ENCODE results near the gene TOR4A.
A peak's percentile ranks its signal among the peaks of the same experiment; 100 is the strongest.

The TOR4A gene

DNA sequence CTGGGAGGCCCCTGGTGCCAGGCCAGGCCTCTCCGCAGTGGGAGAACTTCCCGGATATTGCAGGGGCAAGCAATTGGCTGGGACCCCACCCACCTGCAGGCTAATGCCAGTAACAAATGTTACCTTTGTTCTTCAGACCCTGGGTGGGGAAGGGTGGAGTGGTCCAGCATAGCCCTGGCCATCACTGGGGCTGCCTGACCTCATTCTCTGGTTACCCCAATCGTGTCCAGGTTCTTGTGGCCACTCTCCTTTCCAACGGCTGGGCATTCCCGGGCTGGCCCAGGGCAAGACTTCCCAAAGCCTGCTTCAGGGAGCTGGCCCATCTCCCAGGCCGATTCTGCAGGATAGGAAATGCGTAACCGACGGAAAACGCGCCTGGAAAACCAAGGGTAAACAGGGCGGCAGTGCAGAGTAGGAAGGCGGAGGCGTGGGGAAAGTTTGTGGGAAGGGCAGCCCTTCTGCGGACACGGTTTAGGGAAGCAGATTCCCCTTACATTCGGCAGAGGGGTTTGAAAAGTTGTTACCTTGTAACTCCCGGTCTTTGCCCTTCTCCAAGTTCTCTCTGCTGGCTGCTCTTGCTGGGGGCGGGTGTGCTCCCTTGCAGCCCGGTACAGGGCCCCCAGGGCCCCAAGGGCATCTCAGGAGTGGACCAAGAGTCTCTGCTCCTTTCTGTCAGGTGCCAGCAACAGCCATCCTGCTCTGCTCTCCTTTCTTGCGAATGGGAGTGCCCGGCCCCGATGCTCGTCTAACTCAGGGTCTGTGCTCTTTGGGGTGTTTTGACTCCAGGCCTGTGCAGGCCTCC, 21.1 kb downstream of the TOR4A start:
- Histone ChIP-seq H2BK5ac (ENCODE audit: low read length) (peak overlapping the region; percentile 58), H3K79me1 (ENCODE audit: low read depth, low read length) (peaks cover 6% of the 10 kb centered on the region), H3K9ac (ENCODE audit: low read depth, low read length, poor library complexity) (peak overlapping the region; percentile 77), H2BK15ac (ENCODE audit: low read length) (peak overlapping the region; percentile 75), H4K91ac (ENCODE audit: low read depth, low read length, poor library complexity) (no peak overlapping the region), H2BK120ac (ENCODE audit: low read depth, low read length) (no peak overlapping the region), H3K27me3 (ENCODE audit: control insufficient read depth in 3 of 3, insufficient read depth in 3 of 3, low read depth in 1 of 3, low read length in 3 of 3) (peaks cover 2 to 16% (median 3%) of the 10 kb centered on the region in 3 experiments), H3K4me2 (ENCODE audit: insufficient read depth, low read length, poor library complexity, severe bottlenecking) (peak overlapping the region; percentile 52), H3K27ac (replicated peaks; ENCODE audit: low read length) (no peak overlapping the region), H3K36me3 (replicated peaks in 1 of 2; ENCODE audit: control insufficient read depth in 2 of 2, insufficient read depth in 2 of 2, low read length in 2 of 2) (peaks cover 5 to 14% of the 10 kb centered on the region in 2 donors), H3K23ac (ENCODE audit: low read depth, low read length, poor library complexity) (no peak overlapping the region), H2AK5ac (ENCODE audit: low read depth, low read length) (peak overlapping the region; percentile 85), H2AFZ (ENCODE audit: low read length) (no peak overlapping the region), H3K9me3 (replicated peaks in 1 of 2; ENCODE audit: control insufficient read depth in 2 of 2, insufficient read depth in 1 of 2, low read depth in 1 of 2, low read length in 2 of 2) (peaks cover 0 to 9% of the 10 kb centered on the region in 2 donors), H3K18ac (ENCODE audit: low read length) (peak overlapping the region; percentile 76), H2BK12ac (ENCODE audit: low read length) (peak overlapping the region; percentile 97), H3K4me3 (ENCODE audit: low read length in 2 of 2) (peak overlapping the region; percentile 68 to 95), H3K4ac (ENCODE audit: low read length) (no peak overlapping the region), H3K14ac (ENCODE audit: low read length) (no peak overlapping the region), H3K4me1 (ENCODE audit: control insufficient read depth in 2 of 2, insufficient read depth in 1 of 2, low read depth in 1 of 2, low read length in 2 of 2) (peaks cover 38 to 39% of the 10 kb centered on the region in 2 donors), H4K8ac (ENCODE audit: low read depth, low read length) (no peak overlapping the region)
- no peak for DNase-seq (ENCODE audit: low spot score)
- no CpG with 5 or more reads among the region's 24 CpGs for WGBS, 2 donors (ENCODE audit: extremely low coverage in 2 of 2, insufficient read length in 2 of 2, insufficient replicate concordance in 1 of 2)

DNA sequence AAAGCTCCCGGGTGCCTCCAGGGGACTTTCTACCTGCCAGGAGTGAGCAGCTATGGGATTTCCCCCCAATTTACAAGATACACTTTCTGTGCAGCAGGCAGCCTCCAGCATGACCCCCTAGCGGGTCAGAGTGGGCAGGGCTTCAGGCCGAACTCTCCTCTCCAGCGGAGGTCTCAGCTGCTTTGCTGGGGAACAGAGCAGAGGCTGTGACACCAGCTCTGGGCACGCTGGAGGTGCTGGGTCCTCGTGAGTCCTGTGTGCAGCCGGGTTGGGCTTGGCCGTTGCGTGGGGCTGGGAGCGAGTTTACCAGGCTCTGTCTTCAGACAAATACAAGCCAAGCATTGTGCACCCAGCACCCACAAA, 21.7 kb downstream of the TOR4A start:
- H3K9ac ChIP-seq (ENCODE audit: low read depth, low read length, poor library complexity), result peak overlapping the region; percentile 60
- H3K9me3 ChIP-seq (replicated peaks in 1 of 2; ENCODE audit: control insufficient read depth in 2 of 2, insufficient read depth in 1 of 2, low read depth in 1 of 2, low read length in 2 of 2), result peaks cover 0 to 7% of the 10 kb centered on the region in 2 donors
- DNase-seq (ENCODE audit: low spot score), result no peak
- peak overlapping the region; percentile 85 for H2AK5ac ChIP-seq (ENCODE audit: low read depth, low read length)
- H3K14ac ChIP-seq (ENCODE audit: low read length), result no peak overlapping the region
- H3K27ac ChIP-seq (replicated peaks; ENCODE audit: low read length), result no peak overlapping the region
- no peak overlapping the region for H4K91ac ChIP-seq (ENCODE audit: low read depth, low read length, poor library complexity)
- H3K4me2 ChIP-seq (ENCODE audit: insufficient read depth, low read length, poor library complexity, severe bottlenecking), result peak overlapping the region; percentile 52
- no peak overlapping the region for H2BK12ac ChIP-seq (ENCODE audit: low read length)
- H3K27me3 ChIP-seq (ENCODE audit: control insufficient read depth in 3 of 3, insufficient read depth in 3 of 3, low read depth in 1 of 3, low read length in 3 of 3), result peaks cover 2 to 16% (median 3%) of the 10 kb centered on the region in 3 experiments
- peaks cover 8% of the 10 kb centered on the region for H3K79me1 ChIP-seq (ENCODE audit: low read depth, low read length)
- H3K18ac ChIP-seq (ENCODE audit: low read length), result peak overlapping the region; percentile 61
- no peak overlapping the region for H3K23ac ChIP-seq (ENCODE audit: low read depth, low read length, poor library complexity)
- H3K4me1 ChIP-seq (ENCODE audit: control insufficient read depth in 2 of 2, insufficient read depth in 1 of 2, low read depth in 1 of 2, low read length in 2 of 2), result peaks cover 39 to 42% of the 10 kb centered on the region in 2 donors
- no peak overlapping the region for H2BK15ac ChIP-seq (ENCODE audit: low read length)
- peak overlapping the region; percentile 68 to 95 for H3K4me3 ChIP-seq (ENCODE audit: low read length in 2 of 2)
- no peak overlapping the region for H4K8ac ChIP-seq (ENCODE audit: low read depth, low read length)
- H3K36me3 ChIP-seq (replicated peaks in 1 of 2; ENCODE audit: control insufficient read depth in 2 of 2, insufficient read depth in 2 of 2, low read length in 2 of 2), result peaks cover 5 to 14% of the 10 kb centered on the region in 2 donors
- H2BK120ac ChIP-seq (ENCODE audit: low read depth, low read length), result no peak overlapping the region
- WGBS, 2 donors (ENCODE audit: extremely low coverage in 2 of 2, insufficient read length in 2 of 2, insufficient replicate concordance in 1 of 2), result no CpG with 5 or more reads among the region's 10 CpGs
- peak overlapping the region; percentile 58 for H2BK5ac ChIP-seq (ENCODE audit: low read length)
- H3K4ac ChIP-seq (ENCODE audit: low read length), result no peak overlapping the region
- no peak overlapping the region for H2AFZ ChIP-seq (ENCODE audit: low read length)

DNA sequence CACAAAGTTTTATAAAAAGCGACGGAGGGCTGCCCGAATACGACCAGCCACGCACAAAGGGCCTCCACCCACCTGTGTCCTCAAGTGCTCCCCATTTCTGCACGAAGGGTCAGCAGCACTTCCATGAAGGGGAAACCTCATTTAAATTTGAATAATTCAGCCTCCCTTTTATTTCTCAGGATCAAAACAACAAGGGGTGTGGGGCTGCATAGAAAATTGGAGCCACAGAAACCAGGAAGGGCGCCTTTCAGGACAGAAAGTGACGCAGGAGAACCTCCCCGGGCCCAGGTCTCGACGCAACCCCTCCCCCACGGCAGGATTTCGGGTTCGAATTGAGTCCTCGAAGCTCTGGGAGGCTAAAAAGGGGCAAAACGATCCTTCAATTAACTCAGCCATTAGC, 22.4 kb downstream of the TOR4A start:
- H3K9me3 ChIP-seq (replicated peaks in 1 of 2; ENCODE audit: control insufficient read depth in 2 of 2, insufficient read depth in 1 of 2, low read depth in 1 of 2, low read length in 2 of 2), result peaks cover 0 to under 1% of the 10 kb centered on the region in 2 donors

DNA sequence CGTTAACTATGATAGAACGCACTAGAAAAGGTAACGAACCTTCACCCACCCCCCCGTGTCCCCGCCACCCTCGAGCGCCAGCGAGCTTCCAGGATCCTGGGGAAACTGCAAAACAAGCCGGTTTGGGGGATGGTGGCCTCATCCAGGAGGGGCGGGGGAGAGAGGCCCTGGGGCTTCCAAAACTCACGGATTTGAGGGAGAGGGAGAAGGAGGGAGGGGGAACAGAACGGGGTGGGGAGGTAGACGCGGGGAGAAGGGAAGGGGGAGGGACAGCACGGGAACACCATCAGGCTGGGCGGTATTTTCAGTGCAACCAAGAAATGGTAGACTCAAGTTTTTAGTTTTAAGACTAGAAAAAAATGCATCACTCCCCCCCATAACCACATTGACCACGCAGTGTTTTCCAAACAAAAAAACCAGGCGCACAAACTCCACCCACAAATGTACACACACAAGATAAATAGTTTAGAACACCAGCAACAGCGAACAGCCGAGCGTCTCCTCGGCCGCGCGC, 23.1 kb downstream of the TOR4A start:
- peak overlapping the region; percentile 54 for H2BK5ac ChIP-seq (ENCODE audit: low read length)
- H3K36me3 ChIP-seq (replicated peaks in 1 of 2; ENCODE audit: control insufficient read depth in 2 of 2, insufficient read depth in 2 of 2, low read length in 2 of 2), result peaks cover 5 to 14% of the 10 kb centered on the region in 2 donors
- H3K79me1 ChIP-seq (ENCODE audit: low read depth, low read length), result peaks cover 6% of the 10 kb centered on the region
- no peak overlapping the region for H3K14ac ChIP-seq (ENCODE audit: low read length)
- no peak overlapping the region for H4K91ac ChIP-seq (ENCODE audit: low read depth, low read length, poor library complexity)
- no peaks in the 10 kb centered on the region for H3K9me3 ChIP-seq (replicated peaks in 1 of 2; ENCODE audit: control insufficient read depth in 2 of 2, insufficient read depth in 1 of 2, low read depth in 1 of 2, low read length in 2 of 2)
- H3K4me1 ChIP-seq (ENCODE audit: control insufficient read depth in 2 of 2, insufficient read depth in 1 of 2, low read depth in 1 of 2, low read length in 2 of 2), result peaks cover 51 to 53% of the 10 kb centered on the region in 2 donors
- H2AK5ac ChIP-seq (ENCODE audit: low read depth, low read length), result peak overlapping the region; percentile 20
- H2BK15ac ChIP-seq (ENCODE audit: low read length), result no peak overlapping the region
- H2BK12ac ChIP-seq (ENCODE audit: low read length), result no peak overlapping the region
- peak overlapping the region; percentile 91 for H3K27ac ChIP-seq (replicated peaks; ENCODE audit: low read length)
- no peak overlapping the region for H3K9ac ChIP-seq (ENCODE audit: low read depth, low read length, poor library complexity)
- peaks cover 0 to 10% (median 3%) of the 10 kb centered on the region in 3 experiments for H3K27me3 ChIP-seq (ENCODE audit: control insufficient read depth in 3 of 3, insufficient read depth in 3 of 3, low read depth in 1 of 3, low read length in 3 of 3)
- peak; percentile 70 for DNase-seq (ENCODE audit: low spot score)
- H3K4me3 ChIP-seq (ENCODE audit: low read length in 2 of 2), result peak overlapping the region; percentile 93 to 95
- H2BK120ac ChIP-seq (ENCODE audit: low read depth, low read length), result no peak overlapping the region
- H3K4ac ChIP-seq (ENCODE audit: low read length), result no peak overlapping the region
- peak overlapping the region; percentile 65 for H2AFZ ChIP-seq (ENCODE audit: low read length)
- no peak overlapping the region for H4K8ac ChIP-seq (ENCODE audit: low read depth, low read length)
- peak overlapping the region; percentile 61 for H3K4me2 ChIP-seq (ENCODE audit: insufficient read depth, low read length, poor library complexity, severe bottlenecking)
- H3K23ac ChIP-seq (ENCODE audit: low read depth, low read length, poor library complexity), result no peak overlapping the region
- H3K18ac ChIP-seq (ENCODE audit: low read length), result peak overlapping the region; percentile 93
- no CpG with 5 or more reads among the region's 25 CpGs for WGBS, 2 donors (ENCODE audit: extremely low coverage in 2 of 2, insufficient read length in 2 of 2, insufficient replicate concordance in 1 of 2)

More for the DNA sequence above, 22.4 kb downstream of the TOR4A start:
- H3K18ac ChIP-seq (ENCODE audit: low read length), result no peak overlapping the region
- no peak for DNase-seq (ENCODE audit: low spot score)
- peaks cover 1 to 12% (median 3%) of the 10 kb centered on the region in 3 experiments for H3K27me3 ChIP-seq (ENCODE audit: control insufficient read depth in 3 of 3, insufficient read depth in 3 of 3, low read depth in 1 of 3, low read length in 3 of 3)
- H3K23ac ChIP-seq (ENCODE audit: low read depth, low read length, poor library complexity), result no peak overlapping the region
- H3K9ac ChIP-seq (ENCODE audit: low read depth, low read length, poor library complexity), result peak overlapping the region; percentile 60
- peak overlapping the region; percentile 73 to 95 for H3K4me3 ChIP-seq (ENCODE audit: low read length in 2 of 2)
- WGBS, 2 donors (ENCODE audit: extremely low coverage in 2 of 2, insufficient read length in 2 of 2, insufficient replicate concordance in 1 of 2), result no CpG with 5 or more reads among the region's 16 CpGs
- no peak overlapping the region for H4K8ac ChIP-seq (ENCODE audit: low read depth, low read length)
- H3K27ac ChIP-seq (replicated peaks; ENCODE audit: low read length), result no peak overlapping the region
- H2BK15ac ChIP-seq (ENCODE audit: low read length), result no peak overlapping the region
- H3K4me1 ChIP-seq (ENCODE audit: control insufficient read depth in 2 of 2, insufficient read depth in 1 of 2, low read depth in 1 of 2, low read length in 2 of 2), result peaks cover 46 to 47% of the 10 kb centered on the region in 2 donors
- peaks cover 5 to 14% of the 10 kb centered on the region in 2 donors for H3K36me3 ChIP-seq (replicated peaks in 1 of 2; ENCODE audit: control insufficient read depth in 2 of 2, insufficient read depth in 2 of 2, low read length in 2 of 2)
- H3K4me2 ChIP-seq (ENCODE audit: insufficient read depth, low read length, poor library complexity, severe bottlenecking), result peak overlapping the region; percentile 80
- no peak overlapping the region for H2BK120ac ChIP-seq (ENCODE audit: low read depth, low read length)
- H3K4ac ChIP-seq (ENCODE audit: low read length), result no peak overlapping the region
- no peak overlapping the region for H2BK12ac ChIP-seq (ENCODE audit: low read length)
- no peak overlapping the region for H2BK5ac ChIP-seq (ENCODE audit: low read length)
- H2AK5ac ChIP-seq (ENCODE audit: low read depth, low read length), result no peak overlapping the region
- no peak overlapping the region for H3K14ac ChIP-seq (ENCODE audit: low read length)
- H2AFZ ChIP-seq (ENCODE audit: low read length), result no peak overlapping the region
- H4K91ac ChIP-seq (ENCODE audit: low read depth, low read length, poor library complexity), result no peak overlapping the region
- H3K79me1 ChIP-seq (ENCODE audit: low read depth, low read length), result peaks cover 8% of the 10 kb centered on the region
